Measurements from ENCODE around the gene UBN2.
"Not testable (repeated sequence)": the region's sequence is repeated elsewhere in the genome, so short reads cannot be mapped to it uniquely, and the experiment has no call there.

Gene UBN2

GRCh38 chr7:139294951-139295575 lies 64.0 kb downstream of the UBN2 start:
- CTCF ChIA-PET: no interaction called here
- no peaks in the 10 kb centered on the region for H3K4me1 Mint-ChIP-seq
- DNase-seq: no peak
- H3K27me3 Mint-ChIP-seq: no peaks in the 10 kb centered on the region
- no peak overlapping the region for H3K27ac Mint-ChIP-seq
- H3K9me3 Mint-ChIP-seq: no peaks in the 10 kb centered on the region
- H3K36me3 Mint-ChIP-seq: no peaks in the 10 kb centered on the region
- H3K4me3 Mint-ChIP-seq: no peak overlapping the region

GRCh38 chr7:139297795-139298194 lies 66.8 kb downstream of the UBN2 start:
- H3K9me3 Mint-ChIP-seq: no peaks in the 10 kb centered on the region
- no peaks in the 10 kb centered on the region for H3K27me3 Mint-ChIP-seq
- H3K4me3 Mint-ChIP-seq: no peak overlapping the region
- no peak for DNase-seq
- H3K27ac Mint-ChIP-seq: no peak overlapping the region
- H3K36me3 Mint-ChIP-seq: no peaks in the 10 kb centered on the region
- H3K4me1 Mint-ChIP-seq: no peaks in the 10 kb centered on the region
- CTCF ChIA-PET: no interaction called here

- no peak overlapping the region for H3K27ac Mint-ChIP-seq
- H3K9me3 Mint-ChIP-seq: no peaks in the 10 kb centered on the region
- DNase-seq: no peak
- H3K4me3 Mint-ChIP-seq: no peak overlapping the region
- no peaks in the 10 kb centered on the region for H3K27me3 Mint-ChIP-seq
- CTCF ChIA-PET: no interaction called here
- no peaks in the 10 kb centered on the region for H3K36me3 Mint-ChIP-seq
- no peaks in the 10 kb centered on the region for H3K4me1 Mint-ChIP-seq
Measured at GRCh38 chr7:139299296-139299695, 68.3 kb downstream of the UBN2 start.

GRCh38 chr7:139300390-139300789 lies 69.4 kb downstream of the UBN2 start:
- H3K27ac Mint-ChIP-seq: no peak overlapping the region
- CTCF ChIA-PET: no interaction called here
- H3K27me3 Mint-ChIP-seq: no peaks in the 10 kb centered on the region
- no peaks in the 10 kb centered on the region for H3K36me3 Mint-ChIP-seq
- no peak overlapping the region for H3K4me3 Mint-ChIP-seq
- no peak for DNase-seq
- H3K9me3 Mint-ChIP-seq: no peaks in the 10 kb centered on the region
- no peaks in the 10 kb centered on the region for H3K4me1 Mint-ChIP-seq

GRCh38 chr7:139304517-139304916 lies 73.5 kb downstream of the UBN2 start:
- Mint-ChIP-seq H3K4me3 (no peak overlapping the region), H3K27ac (no peak overlapping the region), H3K4me1 (no peaks in the 10 kb centered on the region), H3K36me3 (no peaks in the 10 kb centered on the region), H3K27me3 (no peaks in the 10 kb centered on the region), H3K9me3 (no peaks in the 10 kb centered on the region)
- CTCF ChIA-PET: interaction anchor here (0.6 kb wide), 1 partner anchor 125 kb away, joined by 3 read pairs; no protein-coding TSS in a partner anchor
- no peak for DNase-seq

GRCh38 chr7:139317939-139318505 lies 87.0 kb downstream of the UBN2 start:
- Mint-ChIP-seq H3K36me3 (no peaks in the 10 kb centered on the region), H3K4me1 (no peaks in the 10 kb centered on the region), H3K27ac (no peak overlapping the region), H3K27me3 (no peaks in the 10 kb centered on the region), H3K4me3 (no peak overlapping the region), H3K9me3 (no peaks in the 10 kb centered on the region)
- CTCF ChIA-PET: no interaction called here
- no peak for DNase-seq

- Mint-ChIP-seq H3K36me3 (no peaks in the 10 kb centered on the region), H3K9me3 (no peaks in the 10 kb centered on the region), H3K4me3 (no peak overlapping the region), H3K4me1 (no peaks in the 10 kb centered on the region), H3K27me3 (no peaks in the 10 kb centered on the region), H3K27ac (no peak overlapping the region)
- no peak for DNase-seq
- CTCF ChIA-PET: no interaction called here
Measured at GRCh38 chr7:139321071-139321745, 90.2 kb downstream of the UBN2 start.

- H3K4me3 Mint-ChIP-seq, DNase-seq, H3K9me3 Mint-ChIP-seq, H3K27me3 Mint-ChIP-seq, CTCF ChIA-PET, H3K4me1 Mint-ChIP-seq, H3K27ac Mint-ChIP-seq, H3K36me3 Mint-ChIP-seq: not testable (repeated sequence)
Measured at GRCh38 chr7:139324709-139325108, 93.7 kb downstream of the UBN2 start.

- CTCF ChIA-PET: no interaction called here
- DNase-seq: no peak
- no peak overlapping the region for H3K27ac Mint-ChIP-seq
- peaks cover 8% of the 10 kb centered on the region for H3K9me3 Mint-ChIP-seq
- no peaks in the 10 kb centered on the region for H3K36me3 Mint-ChIP-seq
- H3K4me1 Mint-ChIP-seq: peaks cover 8% of the 10 kb centered on the region
- no peak overlapping the region for H3K4me3 Mint-ChIP-seq
- no peaks in the 10 kb centered on the region for H3K27me3 Mint-ChIP-seq
Measured at GRCh38 chr7:139328375-139328774, 97.3 kb downstream of the UBN2 start.

- H3K4me1 Mint-ChIP-seq: peaks cover 8% of the 10 kb centered on the region
- no peak overlapping the region for H3K4me3 Mint-ChIP-seq
- CTCF ChIA-PET: no interaction called here
- DNase-seq: no peak
- no peaks in the 10 kb centered on the region for H3K36me3 Mint-ChIP-seq
- H3K27ac Mint-ChIP-seq: no peak overlapping the region
- H3K9me3 Mint-ChIP-seq: peaks cover 8% of the 10 kb centered on the region
- no peaks in the 10 kb centered on the region for H3K27me3 Mint-ChIP-seq
Measured at GRCh38 chr7:139329119-139329518, 98.1 kb downstream of the UBN2 start.

GRCh38 chr7:139330333-139331030 lies 99.4 kb downstream of the UBN2 start:
- peaks cover 8% of the 10 kb centered on the region for H3K4me1 Mint-ChIP-seq
- H3K4me3 Mint-ChIP-seq: no peak overlapping the region
- CTCF ChIA-PET: no interaction called here
- H3K27ac Mint-ChIP-seq: no peak overlapping the region
- no peaks in the 10 kb centered on the region for H3K36me3 Mint-ChIP-seq
- H3K27me3 Mint-ChIP-seq: no peaks in the 10 kb centered on the region
- H3K9me3 Mint-ChIP-seq: peaks cover 8% of the 10 kb centered on the region
- no peak for DNase-seq

- no peak overlapping the region for H3K4me3 Mint-ChIP-seq
- H3K4me1 Mint-ChIP-seq: peaks cover 8% of the 10 kb centered on the region
- H3K27ac Mint-ChIP-seq: no peak overlapping the region
- CTCF ChIA-PET: no interaction called here
- H3K36me3 Mint-ChIP-seq: no peaks in the 10 kb centered on the region
- DNase-seq: no peak
- peaks cover 8% of the 10 kb centered on the region for H3K9me3 Mint-ChIP-seq
- no peaks in the 10 kb centered on the region for H3K27me3 Mint-ChIP-seq
Measured at GRCh38 chr7:139332697-139333359, 101.8 kb downstream of the UBN2 start.

- CTCF ChIA-PET, H3K27ac Mint-ChIP-seq, DNase-seq, H3K36me3 Mint-ChIP-seq, H3K4me3 Mint-ChIP-seq, H3K27me3 Mint-ChIP-seq, H3K4me1 Mint-ChIP-seq, H3K9me3 Mint-ChIP-seq: not testable (repeated sequence)
Measured at GRCh38 chr7:139333443-139333842, 102.4 kb downstream of the UBN2 start.

GRCh38 chr7:139334399-139335150 lies 103.5 kb downstream of the UBN2 start:
- Mint-ChIP-seq H3K4me3 (no peak overlapping the region), H3K9me3 (peaks cover 13% of the 10 kb centered on the region), H3K4me1 (peaks cover 14% of the 10 kb centered on the region), H3K27ac (no peak overlapping the region), H3K36me3 (peaks cover 5% of the 10 kb centered on the region), H3K27me3 (no peaks in the 10 kb centered on the region)
- CTCF ChIA-PET: no interaction called here
- no peak for DNase-seq

Measured in activated naive CD4-positive, alpha-beta T cell treated with anti-CD3 and anti-CD28 coated beads, Interleukin-2, amount 10 ng/mL, durations not matched to agents 7 days and 5 days (primary cell).